ENCODE data around the gene TREX2.

DNA sequence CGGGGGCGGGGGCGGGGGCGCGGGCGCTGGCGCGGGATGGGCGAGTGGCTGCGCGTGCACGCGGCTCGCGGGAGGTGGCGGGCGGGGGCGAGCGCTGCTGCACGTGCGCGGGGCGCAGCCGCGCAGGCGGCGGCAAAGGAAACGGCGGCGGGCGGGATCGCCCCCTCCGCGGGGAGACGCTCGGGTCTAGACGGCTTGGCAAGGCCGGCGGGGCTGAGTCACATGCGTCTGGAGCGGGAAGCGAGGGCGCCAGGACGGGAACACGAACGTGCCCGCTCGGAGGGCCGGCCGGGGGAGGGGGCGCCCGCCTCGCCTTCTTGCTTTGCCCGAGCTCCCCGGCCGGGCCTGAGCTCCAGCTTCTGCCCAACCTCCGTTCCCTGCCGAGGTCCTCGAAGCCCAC lies 28.9 kb upstream of the TREX2 start:
- TF ChIP-seq, protein P1, sequence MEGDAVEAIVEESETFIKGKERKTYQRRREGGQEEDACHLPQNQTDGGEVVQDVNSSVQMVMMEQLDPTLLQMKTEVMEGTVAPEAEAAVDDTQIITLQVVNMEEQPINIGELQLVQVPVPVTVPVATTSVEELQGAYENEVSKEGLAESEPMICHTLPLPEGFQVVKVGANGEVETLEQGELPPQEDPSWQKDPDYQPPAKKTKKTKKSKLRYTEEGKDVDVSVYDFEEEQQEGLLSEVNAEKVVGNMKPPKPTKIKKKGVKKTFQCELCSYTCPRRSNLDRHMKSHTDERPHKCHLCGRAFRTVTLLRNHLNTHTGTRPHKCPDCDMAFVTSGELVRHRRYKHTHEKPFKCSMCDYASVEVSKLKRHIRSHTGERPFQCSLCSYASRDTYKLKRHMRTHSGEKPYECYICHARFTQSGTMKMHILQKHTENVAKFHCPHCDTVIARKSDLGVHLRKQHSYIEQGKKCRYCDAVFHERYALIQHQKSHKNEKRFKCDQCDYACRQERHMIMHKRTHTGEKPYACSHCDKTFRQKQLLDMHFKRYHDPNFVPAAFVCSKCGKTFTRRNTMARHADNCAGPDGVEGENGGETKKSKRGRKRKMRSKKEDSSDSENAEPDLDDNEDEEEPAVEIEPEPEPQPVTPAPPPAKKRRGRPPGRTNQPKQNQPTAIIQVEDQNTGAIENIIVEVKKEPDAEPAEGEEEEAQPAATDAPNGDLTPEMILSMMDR (IDR thresholded peaks at IDR 0.05) = no peak
- no peak for TF ChIP-seq POLR2A (IDR thresholded peaks at IDR 0.05)

Data from heart left ventricle (tissue), 13 donors.